SKM-1 treated with dmso at 0.1 percent for 144 hours (cell line): ENCODE results near the gene STARD6.
A peak's percentile ranks its signal among the peaks of the same experiment; 100 is the strongest.
"Not testable (repeated sequence)": the region's sequence is repeated elsewhere in the genome, so short reads cannot be mapped to it uniquely, and the experiment has no call there.

Experiments
- DNase-seq: peaks from one replicate; lab custom pipeline; 2025; ENCODE audit not compliant: unreplicated experiment; lab: John Stamatoyannopoulos, UW

The STARD6 gene

DNA sequence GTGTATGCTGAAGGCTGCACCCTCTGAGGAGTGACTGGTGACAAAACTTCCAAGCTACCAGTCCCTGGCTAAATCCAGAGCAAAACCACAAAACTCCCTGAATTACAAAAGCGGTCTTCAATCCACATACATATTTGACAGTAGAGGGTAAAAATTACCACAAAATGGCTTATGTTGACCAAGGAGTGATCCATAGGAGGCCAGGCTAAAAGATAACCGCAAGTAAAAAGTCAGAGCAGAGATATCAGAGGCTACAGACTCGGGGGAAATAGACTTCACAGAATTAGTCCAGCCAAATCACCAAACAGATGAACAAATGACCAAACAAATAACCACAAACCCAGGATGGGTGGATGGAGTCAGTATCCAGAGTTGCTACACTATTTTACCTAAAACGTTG lies 19.4 kb downstream of the STARD6 start:
- no peak for DNase-seq

DNA sequence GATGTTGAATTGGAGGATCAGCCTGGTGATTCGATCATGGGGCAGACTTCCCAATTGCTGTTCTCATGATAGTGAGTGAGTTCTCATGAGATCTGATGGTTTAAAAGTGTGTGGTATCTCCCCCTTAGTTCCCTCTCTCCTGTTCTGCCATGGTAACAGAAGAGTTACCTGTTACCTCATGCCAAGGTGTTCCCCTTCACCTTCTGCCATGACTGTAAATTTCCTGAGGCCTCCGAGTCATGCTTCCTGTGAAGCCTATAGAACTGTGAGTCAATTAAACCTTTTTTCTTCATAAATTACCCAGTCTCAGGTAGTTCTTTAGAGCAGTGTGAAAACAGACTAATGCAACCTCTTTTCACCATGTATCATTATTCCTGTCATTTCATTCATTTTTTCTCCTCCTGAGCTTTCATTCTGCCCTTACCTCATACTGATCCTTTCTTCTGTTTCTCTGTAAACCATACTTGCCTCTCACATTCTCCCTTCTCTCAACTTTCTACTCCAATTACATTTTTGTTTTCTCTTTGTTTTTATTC lies 22.0 kb downstream of the STARD6 start:
- no peak for DNase-seq

DNA sequence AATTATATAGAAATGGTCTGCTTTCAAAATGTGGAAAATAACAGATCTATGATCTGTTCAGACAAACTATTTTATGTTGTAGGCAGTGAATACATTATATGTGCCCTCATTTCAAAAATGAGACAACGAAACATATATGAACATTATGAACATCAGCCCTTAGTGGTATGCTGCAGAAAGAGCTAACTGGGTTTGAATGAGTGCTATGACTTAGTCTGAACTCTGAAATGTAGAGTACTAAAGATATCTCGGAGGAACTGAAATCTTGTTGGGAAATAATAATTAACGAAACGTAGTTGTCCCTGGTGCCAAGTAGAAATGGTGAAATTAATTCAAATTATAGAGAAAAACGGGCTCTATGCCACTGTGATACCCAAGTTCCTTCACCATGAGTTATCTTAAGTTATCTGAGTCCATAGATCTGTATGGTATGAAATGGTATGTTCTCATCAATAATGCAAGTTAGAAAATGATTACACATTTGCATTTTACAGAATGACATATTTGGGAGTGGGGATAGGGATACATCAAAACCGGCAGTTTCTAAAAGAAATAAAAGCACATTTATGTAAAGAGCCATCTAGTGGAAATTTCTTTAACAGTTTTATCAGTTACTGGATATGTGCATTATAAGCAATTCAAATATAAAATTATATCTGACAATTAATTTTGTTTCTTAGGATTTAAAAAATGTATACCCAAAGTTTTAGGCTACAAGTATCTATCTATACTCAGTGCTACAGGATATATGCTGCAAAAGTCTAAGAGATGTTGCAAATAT lies 26.7 kb downstream of the STARD6 start:
- DNase-seq = no peak

DNA sequence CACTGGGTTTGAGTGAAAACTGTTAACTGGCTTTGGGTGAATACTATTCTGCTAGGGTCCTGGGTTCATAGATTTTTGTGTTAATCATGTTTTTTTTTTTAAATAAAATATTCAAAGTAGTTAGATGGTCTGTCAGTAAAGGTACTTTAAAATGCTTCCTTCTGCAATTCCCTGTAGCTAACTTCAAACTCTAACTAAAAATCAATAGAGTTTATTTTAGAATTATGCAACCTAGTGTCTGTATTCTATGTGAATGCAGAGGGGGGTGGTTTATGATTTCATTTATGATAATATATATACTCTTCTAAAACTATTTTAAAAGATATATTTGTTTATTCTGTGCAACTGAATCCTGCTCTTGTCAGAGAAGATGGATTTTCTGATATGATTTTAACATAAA lies 27.9 kb downstream of the STARD6 start:
- DNase-seq = no peak

DNA sequence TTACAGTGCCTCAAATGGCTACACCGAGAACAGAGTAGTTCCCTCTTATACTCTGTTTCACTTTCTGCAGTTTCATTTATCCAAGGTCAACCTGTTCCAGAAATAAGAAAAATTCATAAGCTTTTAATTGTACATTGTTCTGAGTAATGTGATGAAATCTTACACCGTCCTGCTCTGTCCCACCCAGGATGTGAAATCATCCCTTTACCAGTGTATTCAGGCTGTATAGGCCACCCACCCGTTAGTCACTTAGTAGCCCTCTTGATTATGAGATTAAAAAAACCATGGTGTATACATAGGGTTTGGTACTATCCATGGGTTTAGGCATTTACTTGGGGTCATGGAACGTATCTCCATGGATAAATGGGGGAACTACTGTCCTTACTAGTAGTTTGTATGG lies 29.8 kb downstream of the STARD6 start:
- DNase-seq = no peak

DNA sequence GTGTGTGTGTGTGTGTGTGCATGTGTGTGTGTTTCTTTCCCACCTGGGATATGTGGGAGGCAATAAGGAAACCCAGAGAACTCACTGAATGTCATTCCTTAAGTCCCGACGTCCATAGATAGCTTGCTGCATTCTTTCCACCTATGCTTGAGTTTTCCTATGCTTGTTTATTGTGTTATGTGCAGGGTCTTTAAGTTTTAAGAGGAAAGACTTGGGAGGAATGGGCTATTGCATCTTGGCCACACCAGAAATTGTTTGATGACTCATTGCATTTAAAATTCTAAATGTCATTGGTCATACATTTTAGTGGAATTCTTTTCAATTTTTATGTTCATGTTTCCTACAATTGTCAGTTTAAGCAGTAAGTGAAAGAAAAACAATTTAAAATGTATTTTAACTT lies 33.7 kb downstream of the STARD6 start:
- DNase-seq = no peak

DNA sequence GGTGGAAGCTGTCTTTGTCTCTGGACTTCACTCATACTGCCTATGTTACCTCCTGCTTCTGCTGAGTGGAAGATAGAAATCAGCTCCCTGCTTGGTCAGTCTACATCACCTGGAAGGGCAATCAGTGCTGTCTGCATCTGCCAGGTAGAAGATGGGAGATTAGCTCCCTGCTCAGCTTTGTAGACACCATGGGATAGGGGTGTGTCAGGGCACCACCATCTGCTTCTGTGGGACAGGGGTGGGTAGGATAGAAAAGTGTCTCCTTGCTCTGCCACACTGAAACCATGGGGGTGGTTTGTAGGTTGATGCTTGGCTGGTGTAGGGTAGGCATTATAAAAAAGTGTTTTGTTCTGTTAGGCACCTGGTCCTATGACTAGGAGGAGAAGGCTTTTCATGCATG lies 34.1 kb downstream of the STARD6 start:
- no peak for DNase-seq

DNA sequence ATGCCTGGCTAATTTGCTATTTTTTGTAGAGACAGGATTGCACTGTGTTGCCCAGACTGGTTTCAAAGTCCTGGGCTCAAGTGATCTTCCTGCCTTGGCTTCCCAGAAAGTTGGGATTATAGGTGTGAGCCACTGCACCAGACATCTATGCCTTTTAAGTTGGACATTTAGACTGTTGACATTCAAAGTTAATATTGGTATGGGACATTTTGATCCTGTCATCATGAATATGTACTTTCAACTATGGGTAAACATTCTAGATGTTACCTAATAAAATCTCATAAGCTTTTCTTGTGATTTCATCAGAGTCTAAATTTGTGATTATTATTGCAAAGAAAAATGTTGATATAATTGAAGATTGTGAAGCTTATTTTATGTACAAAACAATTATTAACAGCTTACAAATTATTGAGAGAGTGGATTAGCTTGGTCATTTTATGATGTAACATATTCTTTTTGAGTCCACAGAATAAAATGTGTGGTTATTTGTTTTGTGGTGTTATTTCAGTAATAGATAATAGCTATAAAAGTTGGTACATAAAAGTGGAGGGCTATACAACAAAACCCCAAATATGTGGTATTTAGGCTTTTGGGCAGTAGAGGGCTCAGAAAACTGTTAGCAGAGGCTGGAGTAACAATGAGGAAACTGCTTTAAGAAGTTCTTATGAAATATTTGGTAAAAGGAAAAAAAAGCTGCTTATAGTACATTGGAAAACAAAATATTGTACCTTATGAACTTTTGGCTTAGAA lies 41.4 kb downstream of the STARD6 start:
- DNase-seq = peak; percentile 3

DNA sequence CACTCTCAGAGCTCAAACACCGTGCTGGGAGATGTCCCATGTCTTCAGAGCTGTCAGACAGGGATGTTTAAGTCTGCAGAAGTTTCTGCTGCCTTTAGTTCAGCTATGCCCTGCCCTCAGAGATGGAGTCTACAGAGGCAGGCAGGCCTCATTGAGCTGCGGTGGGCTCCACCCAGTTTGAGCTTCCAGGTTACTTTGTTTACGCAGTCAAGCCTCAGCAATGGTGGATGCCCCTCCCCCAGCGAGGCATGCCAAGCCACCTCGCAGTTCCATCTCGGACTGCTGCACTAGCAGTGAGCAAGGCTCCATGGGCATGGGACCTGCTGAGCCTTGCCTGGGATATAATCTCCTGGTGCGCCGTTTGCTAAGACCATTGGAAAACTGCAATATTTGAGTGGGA lies 48.1 kb downstream of the STARD6 start:
- DNase-seq = not testable (repeated sequence)

DNA sequence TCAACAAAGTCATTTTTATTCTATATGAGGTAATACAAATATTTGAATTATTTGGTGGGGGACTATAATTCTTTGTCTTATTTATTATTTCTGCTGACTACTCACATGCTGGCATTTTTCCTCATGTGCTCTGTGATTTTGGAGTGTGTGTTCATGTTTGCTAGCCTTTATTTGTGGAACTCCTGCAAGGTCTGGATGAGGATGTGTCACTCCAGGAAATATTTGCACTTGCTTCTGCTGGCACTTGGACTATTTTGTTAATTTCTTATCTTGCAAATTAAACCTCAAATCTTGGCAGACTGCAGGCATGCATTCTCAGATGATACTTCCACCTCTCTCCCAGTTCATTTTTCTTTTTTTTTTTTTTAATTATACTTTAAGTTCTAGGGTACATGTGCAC lies 54.2 kb downstream of the STARD6 start:
- no peak for DNase-seq

DNA sequence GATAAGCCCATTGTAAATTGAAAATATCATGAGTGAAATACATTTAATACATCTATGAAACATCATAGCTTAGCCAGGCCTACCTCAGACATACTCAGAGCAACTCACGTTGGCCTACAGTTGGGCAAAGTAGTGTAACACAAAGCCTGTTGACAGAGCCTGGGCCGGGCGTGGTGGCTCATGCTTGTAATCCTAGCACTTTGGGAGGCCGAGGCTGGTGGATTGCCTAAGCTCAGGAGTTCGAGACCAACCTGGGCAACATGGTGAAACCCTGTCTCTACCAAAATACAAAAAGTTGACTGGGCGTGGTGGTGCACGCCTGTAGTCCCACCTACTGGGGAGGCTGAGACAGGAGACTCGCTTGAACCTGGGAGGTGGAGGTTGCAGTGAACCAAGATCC lies 58.7 kb downstream of the STARD6 start:
- not testable (repeated sequence) for DNase-seq

DNA sequence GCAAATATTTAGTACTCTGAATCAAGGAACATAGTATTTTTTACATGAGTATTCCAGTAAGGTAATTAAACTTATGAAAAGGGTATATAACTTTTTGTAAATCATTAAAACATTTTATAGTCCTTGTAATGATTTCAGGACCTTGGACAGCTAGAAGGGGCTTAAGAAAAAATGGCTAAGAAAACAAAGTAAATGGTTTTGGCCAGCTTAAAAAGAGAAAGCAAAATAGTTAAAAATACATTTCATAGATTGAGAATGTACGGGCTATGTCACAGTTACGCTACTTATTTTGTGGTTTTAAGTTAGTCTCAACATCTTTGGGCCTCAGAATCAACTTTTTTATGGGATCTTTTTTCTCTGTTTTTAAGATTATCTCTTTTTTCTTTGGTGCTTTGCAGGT lies 61.6 kb downstream of the STARD6 start:
- DNase-seq = no peak

DNA sequence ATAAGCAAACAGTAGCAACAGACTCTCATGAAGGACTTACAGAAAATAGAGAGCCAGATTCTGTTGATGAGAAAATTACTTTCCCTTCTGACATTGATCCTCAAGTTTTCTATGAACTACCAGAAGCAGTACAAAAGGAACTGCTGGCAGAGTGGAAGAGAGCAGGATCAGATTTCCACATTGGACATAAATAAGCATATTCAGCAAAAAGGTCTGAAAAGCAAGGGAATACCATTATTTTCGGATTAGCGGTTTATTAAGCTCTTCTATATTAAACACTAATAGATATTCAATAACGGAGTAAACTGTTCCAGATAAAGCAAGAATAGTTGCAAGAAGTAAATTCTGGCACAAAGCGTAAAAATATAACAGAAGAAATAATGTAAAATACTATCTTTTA lies 63.4 kb downstream of the STARD6 start:
- no peak for DNase-seq

DNA sequence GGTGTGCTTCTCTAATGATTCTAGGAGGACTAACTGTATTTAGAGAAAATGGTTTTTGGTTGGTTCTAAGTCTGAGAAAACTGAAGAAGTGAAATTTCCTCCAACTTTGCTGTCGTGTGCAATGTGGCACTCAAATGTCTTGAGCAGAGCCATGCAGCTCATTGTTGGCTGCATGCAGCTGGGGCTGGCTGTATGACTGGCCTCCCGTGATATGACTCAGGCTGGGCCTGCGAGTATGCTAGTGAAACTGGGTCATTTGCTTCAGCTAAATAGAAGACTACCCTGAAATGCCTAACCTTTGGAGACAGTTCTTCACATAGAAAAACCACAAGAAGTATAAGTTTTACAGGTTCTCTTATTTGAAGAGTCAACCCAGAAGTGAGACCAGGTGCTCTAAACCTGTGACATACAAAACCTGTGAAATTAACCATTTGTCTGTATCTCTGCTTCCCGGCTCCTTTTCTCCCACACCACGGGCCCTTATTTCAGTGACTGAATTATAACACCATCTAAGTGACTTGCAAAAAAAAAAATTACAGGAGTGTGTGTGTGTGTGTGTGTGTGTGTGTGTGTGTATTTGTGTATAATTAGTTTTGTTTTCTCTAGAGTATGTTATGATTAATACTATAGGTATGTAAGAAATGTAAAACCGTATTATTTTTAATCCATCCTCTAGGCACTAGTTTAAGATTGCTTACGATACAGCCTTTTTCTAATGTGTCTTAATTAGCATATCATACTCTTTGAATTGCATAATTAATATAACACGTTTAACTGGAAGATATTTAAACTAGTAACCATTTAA lies 72.5 kb downstream of the STARD6 start:
- no peak for DNase-seq

DNA sequence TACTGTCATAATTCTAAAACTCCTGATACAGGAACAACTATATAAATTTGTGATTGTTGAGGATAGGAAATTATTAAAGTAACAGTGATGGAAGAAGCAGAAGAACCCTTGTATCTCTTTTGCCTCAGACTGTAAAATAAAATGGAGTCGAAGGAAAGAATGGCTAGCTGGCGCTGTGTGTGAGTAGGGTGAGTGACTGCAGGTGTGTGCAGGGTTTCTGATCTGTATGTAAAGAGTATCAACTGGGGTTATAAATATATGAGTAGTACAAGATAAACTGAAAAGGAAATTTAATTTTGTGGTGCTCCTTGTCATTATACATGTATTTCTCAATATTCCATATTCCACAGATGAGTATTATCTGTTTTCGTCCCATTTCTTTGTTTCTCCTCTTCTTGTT lies 73.1 kb downstream of the STARD6 start:
- DNase-seq = no peak

DNA sequence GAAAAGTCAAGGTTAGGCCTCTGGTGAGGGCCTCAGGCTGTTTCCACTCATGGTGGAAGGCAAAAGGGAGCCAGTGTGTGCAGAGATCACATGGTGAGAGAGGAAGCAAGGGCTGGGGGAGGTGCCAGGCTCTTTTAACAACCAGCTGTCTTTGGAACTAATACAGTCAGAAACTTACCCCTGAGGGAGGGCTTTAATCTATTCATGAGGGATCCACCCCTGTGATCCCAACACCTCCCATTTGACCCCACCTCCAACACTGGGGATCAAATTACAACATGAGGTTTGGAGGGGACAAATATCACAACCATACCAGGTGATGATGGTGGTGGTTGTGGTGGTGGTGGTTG lies 77.5 kb downstream of the STARD6 start:
- DNase-seq = no peak

DNA sequence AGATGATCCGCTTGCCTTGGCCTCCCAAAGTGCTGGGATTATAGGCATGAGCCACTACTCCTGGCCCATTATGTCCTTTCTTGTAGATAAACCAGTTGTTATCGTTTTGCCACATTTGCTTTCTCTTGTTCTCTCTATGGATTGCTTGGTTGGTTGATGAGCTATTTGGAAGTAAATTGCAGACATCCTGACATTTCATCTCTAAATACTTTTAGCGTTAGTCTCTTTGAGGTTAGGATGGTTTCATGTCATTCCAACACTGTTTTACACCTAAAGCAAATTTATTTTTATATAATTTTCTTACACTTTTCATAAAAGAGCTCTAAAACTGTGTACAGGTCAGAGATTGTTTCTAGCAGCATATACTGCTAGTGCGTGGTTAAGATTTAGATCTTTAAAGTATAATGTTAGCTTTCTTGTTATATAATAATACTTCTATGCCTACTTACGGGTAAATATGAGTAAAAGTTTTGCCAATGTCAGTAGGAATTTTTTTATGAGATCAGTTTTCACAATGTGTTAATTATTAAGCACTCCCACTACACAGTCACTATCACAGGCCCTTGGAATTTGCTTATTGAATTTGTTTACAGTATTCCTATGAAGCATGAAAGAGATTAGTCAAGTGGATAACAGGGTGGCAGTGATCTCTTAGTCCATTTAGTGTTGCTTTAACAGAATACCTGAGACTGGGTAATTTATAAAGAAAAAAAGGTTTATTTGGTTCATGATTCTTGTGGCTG lies 78.0 kb downstream of the STARD6 start:
- DNase-seq = no peak

DNA sequence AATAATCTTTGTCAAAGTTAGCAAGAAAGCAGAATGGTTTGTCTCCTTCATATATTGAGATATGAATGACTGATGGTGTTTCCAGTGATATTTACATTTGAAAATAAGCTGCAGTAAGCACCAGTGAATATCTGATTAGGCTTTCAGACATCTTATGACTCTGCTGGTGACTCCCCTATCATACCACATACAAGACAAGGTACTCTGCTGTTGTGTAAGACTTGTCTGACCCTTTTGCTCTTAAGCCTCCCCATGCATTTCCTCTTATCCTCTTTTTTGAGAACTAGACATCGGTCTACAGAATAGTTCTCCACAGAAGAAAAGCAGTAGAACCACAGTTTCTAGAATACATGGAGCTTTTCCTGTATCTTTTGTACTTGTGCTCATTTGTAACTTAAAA lies 79.0 kb downstream of the STARD6 start:
- DNase-seq = peak; percentile 1

DNA sequence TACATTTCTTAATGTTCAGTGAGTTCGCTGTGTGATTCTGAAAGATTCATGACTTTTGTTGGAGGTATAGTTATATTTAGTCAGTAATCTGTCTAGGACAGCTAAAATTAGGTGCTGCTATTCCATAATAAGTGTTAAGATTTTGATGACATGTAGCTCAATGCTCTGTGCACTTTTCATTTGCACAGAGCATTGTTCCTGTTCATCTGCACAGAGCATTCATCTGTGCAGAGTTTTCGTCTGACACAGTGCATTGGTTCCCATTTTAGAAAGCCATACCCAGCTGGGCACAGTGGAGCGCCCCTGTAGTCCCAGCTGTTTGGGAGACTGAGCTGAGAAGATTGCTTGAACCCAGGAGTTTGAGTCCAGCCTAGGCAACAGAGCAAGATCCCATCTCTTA lies 79.8 kb downstream of the STARD6 start:
- no peak for DNase-seq
